IMR-90 (cell line): Measurements from ENCODE around the gene TP63. TPM values are rescaled to one million over a fixed set of nuclear protein-coding genes. Genes with fewer than 3 reads are reported as not detected.

ENCODE experiments used
- ATAC-seq: fragments of 200-7000 bp; cut with Tn5 transposase; 2 replicates; pipeline ENCODE4 v1.9.1; 2020; ENCODE audit warnings: low read depth, mild to moderate bottlenecking, moderate library complexity
- BruUV-seq: library from RNA; stranded (reverse); fragments of 400-500 nt; replicated peaks from 2 replicates; lab custom pipeline; 2021; lab: Mats Ljungman, UMichigan
- CTCF ChIA-PET: fragments of 300-600 bp; formaldehyde crosslinking; extraction: SDS; loops from one replicate; lab custom pipeline; 2021; ENCODE audit warnings: antibody characterized with exemption; lab: Yijun Ruan, JAX
- POLR2A ChIA-PET: fragments of 300-600 bp; sonication (Branson Sonifier 250); formaldehyde crosslinking; loops from one replicate; lab custom pipeline; 2022; ENCODE audit warnings: antibody characterized with exemption; ENCODE audit not compliant: unreplicated experiment; lab: Charles Lee
- DNase-seq: peaks from one replicate; pipeline ENCODE4 v3.0.0; 2013
- H2AFZ ChIP-seq: replicated peaks from 2 replicates; pipeline ENCODE3; 2013; ENCODE audit warnings: low read length, mild to moderate bottlenecking; ENCODE audit not compliant: poor library complexity
- H2AK5ac ChIP-seq: 2 replicates; pipeline ENCODE4 v1.6.1; 2013; ENCODE audit warnings: low read depth, low read length, inconsistent platforms
- H2AK9ac ChIP-seq: replicated peaks from 2 replicates; pipeline ENCODE3; 2013; ENCODE audit warnings: mild to moderate bottlenecking, low read depth, low read length, moderate library complexity; ENCODE audit not compliant: poor library complexity
- H2BK120ac ChIP-seq: 2 replicates; pipeline ENCODE4 v1.6.1; 2013; ENCODE audit warnings: low read depth, low read length, inconsistent platforms
- H2BK15ac ChIP-seq: 3 replicates; pipeline ENCODE4 v1.6.1; 2013; ENCODE audit warnings: low read depth, low read length, inconsistent platforms
- H2BK20ac ChIP-seq: 2 replicates; pipeline ENCODE4 v1.6.1; 2013; ENCODE audit warnings: low read depth, mild to moderate bottlenecking, inconsistent platforms, low read length, moderate library complexity
- H2BK5ac ChIP-seq: 2 replicates; pipeline ENCODE4 v1.6.1; 2013; ENCODE audit warnings: mild to moderate bottlenecking, low read depth, low read length, inconsistent platforms; ENCODE audit not compliant: poor library complexity, severe bottlenecking
- H3K14ac ChIP-seq: replicated peaks from 2 replicates; pipeline ENCODE4 v1.6.1; 2013; ENCODE audit warnings: low read depth, low read length, inconsistent platforms
- H3K18ac ChIP-seq: 2 replicates; pipeline ENCODE4 v1.6.1; 2013; ENCODE audit warnings: low read depth, low read length, control low read depth
- H3K23ac ChIP-seq: 2 replicates; pipeline ENCODE4 v1.6.1; 2013; ENCODE audit warnings: low read depth, low read length, inconsistent platforms
- H3K27ac ChIP-seq: 2 replicates; pipeline ENCODE4 v1.5.1; 2013; ENCODE audit warnings: mild to moderate bottlenecking, control low read depth, low read length; ENCODE audit not compliant: insufficient read depth
- H3K27me3 ChIP-seq: 2 replicates; pipeline ENCODE4 v1.6.1; 2013; ENCODE audit warnings: low read length; ENCODE audit not compliant: control insufficient read depth, insufficient read depth
- H3K36me3 ChIP-seq: 2 replicates; pipeline ENCODE4 v1.6.1; 2013; ENCODE audit warnings: low read length, mixed read lengths; ENCODE audit not compliant: control insufficient read depth, insufficient read depth
- H3K4ac ChIP-seq: 2 replicates; pipeline ENCODE4 v1.6.1; 2013; ENCODE audit warnings: low read depth, low read length, inconsistent platforms
- H3K4me1 ChIP-seq: 2 replicates; pipeline ENCODE4 v1.6.1; 2013; ENCODE audit warnings: low read length, mixed read lengths; ENCODE audit not compliant: control insufficient read depth, insufficient read depth
- H3K4me2 ChIP-seq: 2 replicates; pipeline ENCODE4 v1.6.1; 2013; ENCODE audit warnings: low read depth, mild to moderate bottlenecking, control low read depth, low read length, moderate library complexity
- H3K4me3 ChIP-seq: 2 replicates; pipeline ENCODE4 v1.5.1; 2013; ENCODE audit warnings: low read depth, mild to moderate bottlenecking, control low read depth, low read length, moderate library complexity; ENCODE audit not compliant: insufficient read depth
- H3K56ac ChIP-seq: 2 replicates; pipeline ENCODE4 v1.6.1; 2013; ENCODE audit warnings: low read length, inconsistent platforms; ENCODE audit not compliant: insufficient read depth; ENCODE audit errors: extremely low read depth
- H3K79me1 ChIP-seq, 2 experiments: 2 replicates each; pipeline ENCODE4 v1.6.1; 2013; ENCODE audit warnings: low read length in 2 of 2, inconsistent platforms in 1 of 2, low read depth in 1 of 2
- H3K9ac ChIP-seq: 2 replicates; pipeline ENCODE4 v1.6.1; 2013; ENCODE audit warnings: low read depth, low read length, control low read depth
- H3K9me1 ChIP-seq: 2 replicates; pipeline ENCODE4 v1.6.1; 2013; ENCODE audit warnings: low read length, inconsistent platforms; ENCODE audit not compliant: insufficient read depth
- H3K9me3 ChIP-seq: 2 replicates; pipeline ENCODE4 v1.6.1; 2013; ENCODE audit warnings: low read length; ENCODE audit not compliant: control insufficient read depth, insufficient read depth
- H4K20me1 ChIP-seq: 2 replicates; pipeline ENCODE4 v1.6.1; 2013; ENCODE audit warnings: low read length, inconsistent platforms; ENCODE audit not compliant: insufficient read depth
- H4K5ac ChIP-seq: 2 replicates; pipeline ENCODE4 v1.6.1; 2013; ENCODE audit warnings: mild to moderate bottlenecking, low read depth, low read length, control low read depth
- H4K8ac ChIP-seq, 2 experiments: 2 replicates each; pipeline ENCODE4 v1.6.1; 2013; ENCODE audit warnings: low read depth in 2 of 2, low read length in 2 of 2, control low read depth in 1 of 2, inconsistent platforms in 1 of 2
- H4K91ac ChIP-seq: 2 replicates; pipeline ENCODE4 v1.6.1; 2013; ENCODE audit warnings: low read depth, low read length, inconsistent platforms; ENCODE audit not compliant: insufficient read depth
- BHLHE40 ChIP-seq: fragments of 150-350 bp; IDR thresholded peaks from 2 replicates; pipeline ENCODE4 v1.6.1; 2016; ENCODE audit warnings: mild to moderate bottlenecking, low read depth, low read length
- CEBPB ChIP-seq: IDR thresholded peaks from 2 replicates; pipeline ENCODE4 v1.6.1; 2012; ENCODE audit warnings: low read depth, low read length, improper control_type of control experiment
- CHD1 ChIP-seq: IDR thresholded peaks from 2 replicates; pipeline ENCODE4 v1.6.1; 2012; ENCODE audit warnings: low read depth, low read length, improper control_type of control experiment
- ELK1 ChIP-seq: fragments of 150-350 bp; IDR thresholded peaks from 2 replicates; pipeline ENCODE4 v1.6.1; 2016; ENCODE audit warnings: low read depth, mild to moderate bottlenecking, low read length, moderate library complexity, borderline replicate concordance
- FOS ChIP-seq: fragments of 150-350 bp; IDR thresholded peaks from 2 replicates; pipeline ENCODE4 v1.6.1; 2016; ENCODE audit warnings: low read depth, low read length
- MAFK ChIP-seq: IDR thresholded peaks from 2 replicates; pipeline ENCODE4 v1.6.1; 2012; ENCODE audit warnings: low read depth, low read length, improper control_type of control experiment
- NFE2L2 ChIP-seq: fragments of 150-350 bp; IDR thresholded peaks from 2 replicates; pipeline ENCODE4 v1.6.1; 2016; ENCODE audit warnings: low read depth, mild to moderate bottlenecking, low read length
- RAD21 ChIP-seq: IDR thresholded peaks from 2 replicates; pipeline ENCODE4 v1.6.1; 2012; ENCODE audit warnings: low read length, improper control_type of control experiment
- RFX5 ChIP-seq: IDR thresholded peaks from 2 replicates; pipeline ENCODE4 v1.8.0; 2012; ENCODE audit warnings: low read depth, mild to moderate bottlenecking, low read length, moderate library complexity
- SMC3 ChIP-seq: fragments of 150-350 bp; IDR thresholded peaks from 2 replicates; pipeline ENCODE4 v1.6.1; 2016; ENCODE audit warnings: low read depth, mild to moderate bottlenecking, antibody characterized with exemption, low read length, moderate library complexity
- WGBS, 2 experiments: methylation state at CpG; one replicate each; pipeline versions ENCODE4 v1.1.5 to v1.1.7; 2013; ENCODE audit warnings: missing lambda C conversion rate in 2 of 2; ENCODE audit not compliant: insufficient read length in 1 of 2; ENCODE audit errors: extremely low coverage in 2 of 2; 5-methylcytosine and 5-hydroxymethylcytosine counted together
- dilution Hi-C: fragments of 300-500 bp; cut with HindIII; formaldehyde crosslinking; loops from one replicate; pipeline ENCODE4 v1.14.3; 2018; ENCODE audit warnings: low sequenced_read_pairs; ENCODE audit not compliant: unreplicated experiment
- in situ Hi-C: fragments of 300-500 bp; cut with MboI; formaldehyde crosslinking; loops from 3 replicates; pipeline ENCODE4 v1.14.3; 2019; ENCODE audit warnings: low sequenced_read_pairs, inconsistent platforms, mixed read lengths
- intact Hi-C: fragments of 100-400 bp; cut with micrococcal nuclease; formaldehyde crosslinking; loops from 2 replicates; pipeline ENCODE4 v1.10.0; 2022
- polyA plus RNA-seq, 3 experiments: library from polyadenylated mRNA; depleted of rRNA; stranded (reverse); fragments of >200 nt; gene quantifications; 2 replicates each; pipeline ENCODE4 v1.2.3, GENCODE V29; 2012; ENCODE audit warnings: low replicate concordance in 1 of 3
- total RNA-seq: library from RNA; depleted of rRNA; stranded (reverse); fragments of >200 nt; gene quantifications from 2 replicates; pipeline ENCODE4 v1.2.3, GENCODE V29; 2012
- TF ChIP-seq, protein P1 (sequence below): fragments of 150-350 bp; IDR thresholded peaks from 2 replicates; pipeline ENCODE4 v1.6.1; 2017; ENCODE audit warnings: mild to moderate bottlenecking, antibody characterized with exemption, low read length, low read depth

The TP63 gene
- total and polyA plus RNA-seq, 2 of the 4 experiments (the other 2 are of a cell fraction), result not detected

DNA sequence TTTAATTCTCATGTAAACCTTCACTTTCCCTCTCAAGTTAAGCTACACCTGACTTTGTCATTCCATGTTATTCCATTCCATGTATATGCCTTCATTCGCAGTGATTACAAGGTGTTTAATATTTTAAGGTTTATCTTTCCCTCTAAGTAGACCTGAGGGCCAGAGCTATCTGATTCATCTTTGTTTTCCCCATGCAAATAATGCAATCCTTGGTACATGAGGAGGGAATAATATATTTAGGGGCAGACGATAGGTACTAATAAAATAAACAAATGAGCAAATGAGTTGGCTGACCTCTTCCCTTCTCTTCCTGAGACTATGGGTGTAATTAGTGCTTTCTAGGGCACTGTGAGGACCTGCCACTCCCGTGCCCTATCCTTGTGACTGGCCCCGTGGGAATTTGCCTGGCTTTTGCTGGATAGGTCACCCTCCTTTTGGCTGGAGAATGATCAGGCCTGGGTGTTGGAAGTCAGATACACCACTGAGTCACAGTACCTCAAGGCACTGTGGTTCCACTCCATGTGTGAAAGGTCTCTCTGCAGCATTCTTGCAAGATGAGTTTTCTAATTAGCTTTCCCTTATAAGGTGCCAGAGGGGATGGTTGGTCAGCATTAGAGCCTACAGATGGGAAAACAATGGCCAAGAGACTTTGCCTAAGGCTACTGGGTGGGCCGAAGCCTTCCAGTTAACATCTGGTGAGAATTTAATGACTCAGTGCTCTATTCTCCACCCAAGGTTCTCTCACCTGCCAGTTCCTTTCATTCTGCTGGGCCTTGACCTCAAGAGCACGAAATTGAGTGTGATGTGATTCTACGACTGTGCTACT, 306.3 kb downstream of the TP63 start:
- no peaks in the 10 kb centered on the region for H3K79me1 ChIP-seq
- CTCF ChIA-PET, result interaction anchor here (0.6 kb wide), 1 partner anchor 13 kb away, joined by 3 read pairs; no protein-coding TSS in a partner anchor
- no peak overlapping the region for H2BK120ac ChIP-seq
- dilution Hi-C loops (no loop called here), in situ Hi-C loops (no loop called here), intact Hi-C loops (no loop called here)
- no peak overlapping the region for H3K14ac ChIP-seq
- no peak overlapping the region for H3K27ac ChIP-seq
- peaks cover 13% of the 10 kb centered on the region; the same call in 1 of the 2 replicates for H3K27me3 ChIP-seq
- H2AK5ac ChIP-seq, result no peak overlapping the region
- H2BK20ac ChIP-seq, result no peak overlapping the region
- no peak overlapping the region for H4K5ac ChIP-seq
- DNase-seq, result peak; percentile 92
- H3K56ac ChIP-seq, result no peak overlapping the region
- no peak overlapping the region for H3K4me2 ChIP-seq
- H2BK5ac ChIP-seq, result no peak overlapping the region
- peak; percentile 72 for ATAC-seq
- POLR2A ChIA-PET, result no interaction called here
- no peak overlapping the region for H2AK9ac ChIP-seq
- no peak overlapping the region for H3K4me3 ChIP-seq
- H2BK15ac ChIP-seq, result no peak overlapping the region
- no TSS peak for BruUV-seq
- H4K91ac ChIP-seq, result no peak overlapping the region
- peaks cover 2% of the 10 kb centered on the region; the same call in 1 of the 2 replicates for H3K4me1 ChIP-seq
- H3K18ac ChIP-seq, result no peak overlapping the region
- no peak overlapping the region for H3K9ac ChIP-seq
- H3K23ac ChIP-seq, result no peak overlapping the region
- WGBS, 2 experiments, result 20% methylated on average over 1 of the region's 7 CpGs; no CpG with 5 or more reads in 1 of the 2 experiments
- no peak for TF ChIP-seq ELK1
- TF ChIP-seq SMC3, result no peak
- TF ChIP-seq NFE2L2, result no peak
- no peak for TF ChIP-seq CEBPB
- TF ChIP-seq, protein P1, sequence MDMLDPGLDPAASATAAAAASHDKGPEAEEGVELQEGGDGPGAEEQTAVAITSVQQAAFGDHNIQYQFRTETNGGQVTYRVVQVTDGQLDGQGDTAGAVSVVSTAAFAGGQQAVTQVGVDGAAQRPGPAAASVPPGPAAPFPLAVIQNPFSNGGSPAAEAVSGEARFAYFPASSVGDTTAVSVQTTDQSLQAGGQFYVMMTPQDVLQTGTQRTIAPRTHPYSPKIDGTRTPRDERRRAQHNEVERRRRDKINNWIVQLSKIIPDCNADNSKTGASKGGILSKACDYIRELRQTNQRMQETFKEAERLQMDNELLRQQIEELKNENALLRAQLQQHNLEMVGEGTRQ, result no peak
- 0 out of 2 replicates have a peak, but pooled peaks have one; percentile 15 for TF ChIP-seq MAFK
- TF ChIP-seq CHD1, result no peak
- TF ChIP-seq RFX5, result no peak
- peak; percentile 62 for TF ChIP-seq BHLHE40
- TF ChIP-seq RAD21, result no peak
- peak; percentile 43; the same call in 1 of the 2 replicates for TF ChIP-seq FOS
- no peaks in the 10 kb centered on the region for H3K36me3 ChIP-seq
- no peaks in the 10 kb centered on the region for H3K9me1 ChIP-seq
- no peak overlapping the region for H3K4ac ChIP-seq
- no peak overlapping the region for H2AFZ ChIP-seq
- no peaks in the 10 kb centered on the region for H4K20me1 ChIP-seq
- H3K9me3 ChIP-seq, result no peaks in the 10 kb centered on the region
- H4K8ac ChIP-seq, result no peak overlapping the region
